ENCODE measurements around the gene TMEM151A.

- TF ChIP-seq CTCF (IDR thresholded peaks at IDR 0.05) (no peak), POLR2A (IDR thresholded peaks at IDR 0.05) (no peak)
Measured at GRCh38 chr11:66284526-66285078, 7.1 kb upstream of the TMEM151A start.
